ENCODE measurements around the gene DNMBP. TPM values are rescaled to one million over a fixed set of nuclear protein-coding genes. Genes with fewer than 3 reads are reported as not detected.
A peak's percentile ranks its signal among the peaks of the same experiment; 100 is the strongest.
"Not testable (repeated sequence)": the region's sequence is repeated elsewhere in the genome, so short reads cannot be mapped to it uniquely, and the experiment has no call there.

DNMBP gene
- polyA plus RNA-seq, 2 of the 4 experiments (the other 2 are of a cell fraction), result 13.7 to 20.3 TPM

GRCh38 chr10:99843310-99843709, 166.4 kb downstream of the DNMBP start:
- POLR2A ChIA-PET, result no interaction called here
- CTCF ChIA-PET, result interaction anchor here (4.2 to 6.8 kb wide), 3 partner anchors 8 to 204 kb away, joined by 26 to 133 read pairs (median 47); partner anchors contain the start of gene DNMBP
- DNase-seq (ENCODE audit: low read depth in 1 of 2, low spot score in 1 of 2) (no peak), FAIRE-seq (no peak), ATAC-seq (no peak)
- Histone ChIP-seq H3K27ac (peak overlapping the region in 1 of 2 experiments; percentile 25; a peak in 2 of 6 replicates), H3K4me3 (no peak overlapping the region), H3K9me3 (no peaks in the 10 kb centered on the region), H3K4me1 (peaks cover 35% of the 10 kb centered on the region), H3K4me2 (no peak overlapping the region)
- 93% methylated on average over 3 of the region's 3 CpGs for WGBS (ENCODE audit: missing lambda C conversion rate)
- TF ChIP-seq JUNB (IDR thresholded peaks at IDR 0.05), result no peak
- TF ChIP-seq GATA3 (IDR thresholded peaks at IDR 0.05; ENCODE audit: borderline replicate concordance), result no peak
- no peak for TF ChIP-seq FOSL2 (IDR thresholded peaks at IDR 0.05)
- TF ChIP-seq FOSL2 (CRISPR knock-in tag; IDR thresholded peaks at IDR 0.05), result no peak
- no peak for TF ChIP-seq BCL3 (IDR thresholded peaks at IDR 0.05)
- no peak; the same call in 1 of the 2 replicates for TF ChIP-seq POLR2AphosphoS2 (conservative IDR thresholded peaks at IDR 0.05; ENCODE audit: low read length)
- TF ChIP-seq EP300 (IDR thresholded peaks at IDR 0.05), result no peak
- TF ChIP-seq KDM5A (IDR thresholded peaks at IDR 0.05), result no peak
- TF ChIP-seq REST (IDR thresholded peaks at IDR 0.05), result no peak
- no peak for TF ChIP-seq TP53 (CRISPR knock-in tag; IDR thresholded peaks at IDR 0.05)
- TF ChIP-seq JUN (IDR thresholded peaks at IDR 0.05), result no peak
- no peak for TF ChIP-seq ZC3H11A (IDR thresholded peaks at IDR 0.05)
- TF ChIP-seq E2F6 (IDR thresholded peaks at IDR 0.05; ENCODE audit: borderline replicate concordance, low read depth), result no peak
- TF ChIP-seq KDM1A (IDR thresholded peaks at IDR 0.05; ENCODE audit: low read depth), result no peak
- no peak for TF ChIP-seq CEBPB (IDR thresholded peaks at IDR 0.05)
- TF ChIP-seq MAZ (IDR thresholded peaks at IDR 0.05; ENCODE audit: borderline replicate concordance, low read depth, low read length), result no peak
- TF ChIP-seq NPAS2 (CRISPR knock-in tag; IDR thresholded peaks at IDR 0.05; ENCODE audit: borderline replicate concordance), result no peak
- TF ChIP-seq HES2 (IDR thresholded peaks at IDR 0.05), result no peak
- no peak for TF ChIP-seq MAX (IDR thresholded peaks at IDR 0.05)

DNA sequence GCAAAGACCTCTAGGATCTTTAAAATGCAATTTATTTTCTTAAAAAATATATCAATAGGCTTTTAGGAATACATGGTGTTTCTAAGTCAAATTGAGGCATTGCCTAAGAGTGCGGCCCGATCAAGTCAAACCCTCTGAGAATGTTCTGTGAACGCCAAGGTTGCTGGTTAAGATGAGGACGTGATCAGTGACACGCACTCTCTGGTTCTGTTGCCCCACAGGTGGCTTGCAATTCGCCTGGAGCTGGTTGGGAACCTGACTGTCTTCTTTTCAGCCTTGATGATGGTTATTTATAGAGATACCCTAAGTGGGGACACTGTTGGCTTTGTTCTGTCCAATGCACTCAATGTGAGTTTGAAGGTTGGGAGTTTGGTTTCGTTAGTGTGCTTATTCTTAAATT, 168.0 kb downstream of the DNMBP start:
- no peak for ATAC-seq
- no peak for DNase-seq (ENCODE audit: low read depth in 1 of 2, low spot score in 1 of 2)
- TF ChIP-seq HOXB13 (CRISPR knock-in tag; IDR thresholded peaks at IDR 0.05; ENCODE audit: low read depth) (no peak), ZNF302 (CRISPR knock-in tag; IDR thresholded peaks at IDR 0.05) (no peak), BCL3 (IDR thresholded peaks at IDR 0.05) (no peak), EHF (CRISPR knock-in tag; IDR thresholded peaks at IDR 0.05) (no peak), NR3C1 (IDR thresholded peaks at IDR 0.05) (no peak), MAZ (IDR thresholded peaks at IDR 0.05; ENCODE audit: borderline replicate concordance, low read depth, low read length) (no peak), CHD2 (IDR thresholded peaks at IDR 0.05; ENCODE audit: low read length, partially characterized antibody) (no peak)
- Histone ChIP-seq H3K9me3 (no peaks in the 10 kb centered on the region), H3K4me2 (no peak overlapping the region), H3K27ac (no peak overlapping the region), H3K4me3 (no peak overlapping the region), H3K4me1 (peaks cover 22% of the 10 kb centered on the region)
- 93% methylated on average over 7 of the region's 7 CpGs for WGBS (ENCODE audit: missing lambda C conversion rate)
- no peak for FAIRE-seq
- CTCF ChIA-PET, result interaction anchor here (0.8 kb wide), 1 partner anchor 12 kb away, joined by 3 read pairs; no protein-coding TSS in a partner anchor
- POLR2A ChIA-PET, result no interaction called here

DNA sequence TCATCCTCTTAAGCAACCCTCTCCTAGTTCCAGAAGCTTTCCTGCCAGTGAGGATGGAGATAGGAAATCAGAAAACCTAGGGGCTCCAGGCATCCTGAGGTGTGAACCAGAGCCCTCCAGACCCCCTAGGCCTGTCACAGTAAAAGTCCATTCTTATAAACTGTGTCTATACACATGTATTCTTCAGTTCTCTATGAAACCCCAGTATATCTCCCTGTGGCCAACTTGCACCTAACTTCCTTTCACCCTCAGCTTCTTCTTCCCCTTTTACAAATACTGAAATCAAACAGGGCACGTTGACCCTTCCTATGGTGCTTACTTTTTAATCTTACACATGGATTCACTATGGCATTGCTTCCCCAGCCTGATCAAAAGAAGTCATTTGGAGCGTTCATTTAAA, 168.9 kb downstream of the DNMBP start:
- H3K4me2 ChIP-seq; POLR2A ChIA-PET; H3K4me3 ChIP-seq; H3K9me3 ChIP-seq; H3K27ac ChIP-seq; FAIRE-seq; DNase-seq (ENCODE audit: low read depth in 1 of 2, low spot score in 1 of 2): not testable (repeated sequence)
- CTCF ChIA-PET, result interaction anchor here (0.8 kb wide), 1 partner anchor 11 kb away, joined by 3 read pairs; no protein-coding TSS in a partner anchor
- H3K4me1 ChIP-seq, result peaks cover 26% of the 10 kb centered on the region
- 80% methylated on average over 2 of the region's 2 CpGs for WGBS (ENCODE audit: missing lambda C conversion rate)
- ATAC-seq, result peak in 1 of 2 experiments; percentile 8; a peak in 2 of 6 replicates
